ENCODE data around the gene GPC6.

Gene GPC6

GRCh38 chr13:93811071-93811737 lies 584.6 kb downstream of the GPC6 start:
- H3K9me2 ChIP-seq (ENCODE audit: low read depth, low read length) = no peaks in the 10 kb centered on the region
- H3K9ac ChIP-seq (ENCODE audit: low read length) = no peak overlapping the region
- no peak overlapping the region for H2AFZ ChIP-seq (ENCODE audit: low read length)
- no peaks in the 10 kb centered on the region for H3K36me3 ChIP-seq (ENCODE audit: insufficient read depth, low read length)
- H3K4me3 ChIP-seq (ENCODE audit: low read depth, low read length, poor library complexity, severe bottlenecking) = no peak overlapping the region
- H3K27me3 ChIP-seq (ENCODE audit: insufficient read depth, low read length) = no peaks in the 10 kb centered on the region; the same call in 1 of the 2 replicates
- H4K20me1 ChIP-seq (ENCODE audit: insufficient read depth, low read length) = no peaks in the 10 kb centered on the region
- H3K79me2 ChIP-seq (ENCODE audit: insufficient read depth, low read length) = no peaks in the 10 kb centered on the region
- no peak overlapping the region for H3K4me2 ChIP-seq (ENCODE audit: low read length)
- no peak overlapping the region for H3K27ac ChIP-seq (ENCODE audit: low read depth, low read length, poor library complexity, severe bottlenecking)
- TF ChIP-seq EZH2 (IDR thresholded peaks at IDR 0.05; ENCODE audit: borderline replicate concordance, low read length) = no peak
- TF ChIP-seq CTCF (IDR thresholded peaks at IDR 0.05; ENCODE audit: low read length) = no peak
- H3K9me3 ChIP-seq (ENCODE audit: low read length) = no peaks in the 10 kb centered on the region
- H3F3A ChIP-seq (ENCODE audit: insufficient read depth, low read length) = no peaks in the 10 kb centered on the region; the same call in 1 of the 2 replicates
- no peaks in the 10 kb centered on the region for H3K4me1 ChIP-seq (ENCODE audit: insufficient read depth, low read length, severe bottlenecking)

- no peak overlapping the region for H3K27ac ChIP-seq (ENCODE audit: low read depth, low read length, poor library complexity, severe bottlenecking)
- H3K36me3 ChIP-seq (ENCODE audit: insufficient read depth, low read length) = no peaks in the 10 kb centered on the region
- H3K4me1 ChIP-seq (ENCODE audit: insufficient read depth, low read length, severe bottlenecking) = no peaks in the 10 kb centered on the region
- H3K4me3 ChIP-seq (ENCODE audit: low read depth, low read length, poor library complexity, severe bottlenecking) = no peak overlapping the region
- TF ChIP-seq EZH2 (IDR thresholded peaks at IDR 0.05; ENCODE audit: borderline replicate concordance, low read length) = no peak
- no peaks in the 10 kb centered on the region for H3K9me3 ChIP-seq (ENCODE audit: low read length)
- H3K79me2 ChIP-seq (ENCODE audit: insufficient read depth, low read length) = no peaks in the 10 kb centered on the region
- no peaks in the 10 kb centered on the region for H3K9me2 ChIP-seq (ENCODE audit: low read depth, low read length)
- no peak overlapping the region for H2AFZ ChIP-seq (ENCODE audit: low read length)
- no peak overlapping the region for H3K4me2 ChIP-seq (ENCODE audit: low read length)
- H3F3A ChIP-seq (ENCODE audit: insufficient read depth, low read length) = no peaks in the 10 kb centered on the region; the same call in 1 of the 2 replicates
- H3K9ac ChIP-seq (ENCODE audit: low read length) = no peak overlapping the region
- no peaks in the 10 kb centered on the region for H4K20me1 ChIP-seq (ENCODE audit: insufficient read depth, low read length)
- H3K27me3 ChIP-seq (ENCODE audit: insufficient read depth, low read length) = no peaks in the 10 kb centered on the region; the same call in 1 of the 2 replicates
Observed at GRCh38 chr13:93811738-93812112, 585.1 kb downstream of the GPC6 start.

GRCh38 chr13:93814658-93815057 lies 588.1 kb downstream of the GPC6 start:
- H3K79me2 ChIP-seq (ENCODE audit: insufficient read depth, low read length) = no peaks in the 10 kb centered on the region
- no peaks in the 10 kb centered on the region; the same call in 1 of the 2 replicates for H3F3A ChIP-seq (ENCODE audit: insufficient read depth, low read length)
- H3K36me3 ChIP-seq (ENCODE audit: insufficient read depth, low read length) = no peaks in the 10 kb centered on the region
- H3K27me3 ChIP-seq (ENCODE audit: insufficient read depth, low read length) = no peaks in the 10 kb centered on the region
- no peak overlapping the region for H3K9ac ChIP-seq (ENCODE audit: low read length)
- H3K4me2 ChIP-seq (ENCODE audit: low read length) = no peak overlapping the region
- no peaks in the 10 kb centered on the region for H3K9me3 ChIP-seq (ENCODE audit: low read length)
- H3K4me3 ChIP-seq (ENCODE audit: low read depth, low read length, poor library complexity, severe bottlenecking) = no peak overlapping the region
- TF ChIP-seq EZH2 (IDR thresholded peaks at IDR 0.05; ENCODE audit: borderline replicate concordance, low read length) (no peak), CTCF (IDR thresholded peaks at IDR 0.05; ENCODE audit: low read length) (no peak)
- no peaks in the 10 kb centered on the region for H4K20me1 ChIP-seq (ENCODE audit: insufficient read depth, low read length)
- H2AFZ ChIP-seq (ENCODE audit: low read length) = no peak overlapping the region
- no peak overlapping the region for H3K27ac ChIP-seq (ENCODE audit: low read depth, low read length, poor library complexity, severe bottlenecking)
- H3K4me1 ChIP-seq (ENCODE audit: insufficient read depth, low read length, severe bottlenecking) = no peaks in the 10 kb centered on the region
- no peaks in the 10 kb centered on the region; the same call in 1 of the 2 replicates for H3K9me2 ChIP-seq (ENCODE audit: low read depth, low read length)

GRCh38 chr13:93818345-93818744 lies 591.7 kb downstream of the GPC6 start:
- Histone ChIP-seq H3K4me1 (ENCODE audit: insufficient read depth, low read length, severe bottlenecking) (no peaks in the 10 kb centered on the region), H3F3A (ENCODE audit: insufficient read depth, low read length) (no peaks in the 10 kb centered on the region; the same call in 1 of the 2 replicates), H2AFZ (ENCODE audit: low read length) (no peak overlapping the region), H3K4me3 (ENCODE audit: low read depth, low read length, poor library complexity, severe bottlenecking) (no peak overlapping the region), H3K9me2 (ENCODE audit: low read depth, low read length) (no peaks in the 10 kb centered on the region; the same call in 1 of the 2 replicates), H3K9me3 (ENCODE audit: low read length) (no peaks in the 10 kb centered on the region), H4K20me1 (ENCODE audit: insufficient read depth, low read length) (no peaks in the 10 kb centered on the region), H3K27me3 (ENCODE audit: insufficient read depth, low read length) (no peaks in the 10 kb centered on the region), H3K9ac (ENCODE audit: low read length) (no peak overlapping the region), H3K4me2 (ENCODE audit: low read length) (no peak overlapping the region), H3K36me3 (ENCODE audit: insufficient read depth, low read length) (no peaks in the 10 kb centered on the region), H3K79me2 (ENCODE audit: insufficient read depth, low read length) (no peaks in the 10 kb centered on the region), H3K27ac (ENCODE audit: low read depth, low read length, poor library complexity, severe bottlenecking) (no peak overlapping the region)
- TF ChIP-seq EZH2 (IDR thresholded peaks at IDR 0.05; ENCODE audit: borderline replicate concordance, low read length) = no peak
- TF ChIP-seq CTCF (IDR thresholded peaks at IDR 0.05; ENCODE audit: low read length) = no peak

Data from OCI-LY1 (cell line).